NCI-H82 treated with DMSO at 0.1 percent for 48 hours (cell line): ENCODE measurements around the gene WSCD2.

ENCODE experiments used
- DNase-seq: peaks from one replicate; lab custom pipeline; 2025; ENCODE audit not compliant: unreplicated experiment; lab: John Stamatoyannopoulos, UW

WSCD2 gene

DNA sequence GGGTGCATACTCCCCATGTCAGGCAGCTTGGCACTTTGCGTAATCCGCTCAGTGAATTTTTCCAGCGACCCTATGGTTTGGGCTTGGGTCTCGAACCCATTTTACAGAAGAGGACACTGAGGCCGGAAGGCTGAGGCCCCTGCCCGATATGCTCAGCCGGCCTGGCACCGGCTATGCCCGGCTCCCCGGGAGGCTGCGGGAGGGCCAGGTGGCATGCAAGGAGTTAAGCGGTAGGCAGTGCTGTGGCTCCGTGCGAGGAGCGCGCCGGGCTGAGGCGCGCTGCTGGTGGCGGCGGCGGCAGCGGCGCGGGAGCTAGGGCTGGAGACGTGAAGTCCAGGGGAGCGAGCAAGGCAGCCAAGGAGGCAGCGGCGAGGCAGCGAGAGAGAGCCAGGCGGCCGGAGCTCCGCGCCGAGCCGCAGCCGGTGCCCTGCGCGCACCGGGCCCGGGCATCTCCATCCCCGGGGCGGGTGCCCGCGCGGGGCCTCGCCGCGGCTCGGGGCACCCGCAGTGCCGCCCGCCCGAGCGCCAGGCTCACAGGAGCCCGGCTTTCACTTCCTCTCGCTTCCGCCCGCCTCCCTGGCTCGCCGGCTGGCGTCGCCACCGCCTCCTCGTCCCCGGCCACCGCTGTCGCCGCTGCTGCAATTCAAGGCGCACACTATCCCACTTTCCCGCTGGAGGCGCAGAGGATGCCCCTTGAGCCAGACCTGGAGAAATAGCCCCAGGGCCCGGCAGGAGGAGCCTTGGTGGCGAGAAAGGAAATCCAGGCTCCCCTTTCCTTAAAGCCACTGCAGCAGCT is at the start of gene WSCD2:
TSS of gene WSCD2 (plus strand) at position 272 of the 796 bp plus-strand sequence. CDS start 66,545 bp downstream, outside the sequence.
- DNase-seq = peak; percentile 28

- DNase-seq = no peak
Observed at GRCh38 chr12:108079721-108080120, 49.4 kb upstream of the WSCD2 start.

- DNase-seq = no peak
Observed at GRCh38 chr12:108080363-108080762, 48.7 kb upstream of the WSCD2 start.

DNA sequence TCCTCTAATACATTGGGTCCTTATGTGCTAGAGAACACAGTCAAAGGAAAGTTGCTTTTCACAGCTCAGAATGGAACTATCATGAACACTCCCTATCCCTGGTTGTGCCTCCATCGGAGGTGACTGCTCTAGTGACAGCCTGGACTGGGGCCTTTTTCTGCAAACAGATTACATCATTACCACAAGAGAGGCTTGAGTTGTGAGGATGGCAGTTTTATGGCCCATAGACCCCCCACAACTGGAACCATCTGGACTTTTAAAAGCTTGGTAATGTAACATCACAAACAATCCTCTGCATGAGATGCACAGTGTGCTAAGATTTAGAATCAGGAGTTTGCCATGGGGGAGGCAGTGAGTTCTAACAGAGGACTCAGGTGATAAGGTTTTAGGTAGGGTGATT is 46.6 kb upstream of the WSCD2 start:
- DNase-seq = no peak

GRCh38 chr12:108087900-108088299 is 41.2 kb upstream of the WSCD2 start:
- no peak for DNase-seq

- DNase-seq = no peak
Observed at GRCh38 chr12:108090107-108090899, 38.8 kb upstream of the WSCD2 start.

- DNase-seq = no peak
Observed at GRCh38 chr12:108090932-108091678, 38.0 kb upstream of the WSCD2 start.

DNA sequence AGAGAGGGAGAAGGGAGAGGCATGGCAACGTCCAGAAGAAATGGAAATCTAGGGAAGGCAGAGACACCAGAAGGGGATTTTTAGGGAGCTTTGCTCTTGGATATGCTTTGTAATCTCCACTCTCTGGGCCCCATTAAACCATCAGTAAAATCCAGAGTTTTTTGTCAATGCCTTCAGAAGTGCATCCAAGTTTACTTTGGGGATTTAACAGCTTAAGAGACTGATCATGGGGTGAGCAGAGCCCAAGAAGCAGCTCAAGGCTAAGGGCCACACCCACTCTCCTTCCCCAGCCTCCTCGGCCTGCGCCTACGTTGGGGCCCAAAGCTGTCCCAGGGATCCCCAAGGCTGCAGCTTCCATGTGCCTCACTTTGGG is 37.4 kb upstream of the WSCD2 start:
- no peak for DNase-seq

DNA sequence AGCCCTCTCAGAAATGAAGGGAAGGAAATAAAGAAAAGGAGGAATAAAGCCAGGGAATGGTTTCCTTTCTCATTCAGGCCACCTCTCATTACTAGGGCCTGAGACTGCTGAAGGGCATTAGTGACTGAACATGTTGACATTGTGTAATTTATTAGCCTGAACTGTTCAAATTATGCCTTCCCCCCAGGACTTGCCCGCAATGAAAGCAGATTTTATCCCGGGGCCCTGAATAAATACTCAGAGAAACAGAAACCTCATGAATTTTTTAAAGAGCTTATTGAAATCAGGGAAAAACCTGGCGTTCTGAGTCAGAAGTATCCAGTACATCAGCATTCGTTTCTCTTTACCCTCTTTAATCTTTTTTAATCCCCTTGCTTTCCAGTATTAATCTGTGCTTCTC is 35.9 kb upstream of the WSCD2 start:
- DNase-seq = peak; percentile 67

DNA sequence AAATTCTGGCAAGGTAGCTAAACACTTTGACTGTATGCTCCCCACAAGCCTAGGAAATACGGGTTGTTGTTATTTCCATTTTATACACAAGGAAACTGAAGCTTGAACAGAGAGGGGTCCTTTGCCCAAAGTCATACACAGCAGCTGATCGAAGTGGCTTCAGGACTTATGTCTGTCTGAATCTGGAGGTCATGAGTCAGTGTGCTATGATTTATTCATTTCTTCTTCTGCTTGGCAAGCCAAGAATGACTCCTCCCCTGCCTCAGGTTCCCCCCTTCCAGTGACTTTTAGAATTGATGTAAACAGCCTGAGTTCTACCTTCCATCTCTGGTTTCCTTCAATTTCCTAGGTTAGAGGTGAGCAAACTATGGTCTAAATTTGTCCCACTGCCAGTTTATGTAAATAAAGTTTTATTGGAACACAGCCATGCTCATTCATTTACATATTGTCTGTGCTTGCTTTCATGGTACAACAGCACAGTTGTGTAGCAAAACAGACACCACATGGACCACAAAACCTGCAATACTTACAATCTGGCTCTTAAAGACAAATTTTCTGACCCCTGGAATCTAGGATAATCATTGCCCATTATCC is 34.9 kb upstream of the WSCD2 start:
- DNase-seq = no peak

- DNase-seq = no peak
Observed at GRCh38 chr12:108097160-108097911, 31.8 kb upstream of the WSCD2 start.

DNA sequence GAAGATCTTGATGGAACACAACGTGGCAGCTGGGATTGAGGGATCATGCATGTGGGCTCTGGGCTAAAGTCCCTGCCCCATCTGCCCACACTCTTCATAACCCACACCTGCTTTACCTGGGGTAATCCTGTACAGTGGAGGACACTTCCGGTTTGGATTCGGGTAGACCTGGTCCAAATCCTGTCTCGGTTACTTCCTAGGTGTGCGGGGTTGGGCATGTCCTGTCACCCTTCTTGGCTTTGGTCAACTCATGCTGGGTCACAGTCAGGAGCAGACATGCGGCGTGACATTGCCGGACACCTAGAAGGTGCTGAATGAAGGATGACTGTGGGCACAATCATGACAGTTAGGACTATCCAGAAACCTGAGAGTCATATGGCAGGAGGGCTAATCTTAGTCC is 30.7 kb upstream of the WSCD2 start:
- DNase-seq = no peak

GRCh38 chr12:108099073-108099472 is 30.0 kb upstream of the WSCD2 start:
- DNase-seq = no peak

DNA sequence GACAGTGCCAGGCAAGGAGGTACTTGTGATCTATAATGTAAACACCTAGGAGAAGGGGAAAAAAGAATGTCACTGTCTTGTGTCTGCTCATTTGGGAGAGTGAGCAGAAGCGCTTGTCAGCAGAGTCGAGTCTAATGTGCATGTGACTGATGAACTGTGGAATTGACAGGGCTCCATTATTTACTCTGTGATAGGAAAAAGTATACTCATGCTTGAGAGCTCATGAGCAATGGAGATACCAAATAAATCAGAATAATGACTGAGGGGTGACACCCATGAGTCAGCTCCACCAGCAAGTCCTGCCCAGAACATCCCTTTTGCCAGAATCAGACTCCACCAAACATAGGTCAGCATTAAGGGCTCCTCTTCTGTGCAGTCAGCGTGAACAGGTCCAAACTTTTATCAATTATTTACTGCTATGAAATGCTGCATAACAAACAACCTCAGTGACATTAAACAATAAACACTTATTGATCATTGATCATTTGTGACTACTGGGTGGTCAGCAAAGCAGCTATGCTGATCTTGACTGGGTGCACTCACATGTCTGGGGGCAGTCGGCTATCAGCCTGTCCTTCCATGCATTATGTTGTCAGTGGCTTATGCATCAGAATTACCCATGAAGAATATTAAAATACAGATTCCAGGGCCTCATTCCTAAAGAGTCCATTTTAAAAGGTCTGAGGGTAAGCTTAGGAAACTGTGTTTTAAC is 29.2 kb upstream of the WSCD2 start:
- DNase-seq = no peak

- DNase-seq = no peak
Observed at GRCh38 chr12:108101605-108102175, 27.4 kb upstream of the WSCD2 start.

DNA sequence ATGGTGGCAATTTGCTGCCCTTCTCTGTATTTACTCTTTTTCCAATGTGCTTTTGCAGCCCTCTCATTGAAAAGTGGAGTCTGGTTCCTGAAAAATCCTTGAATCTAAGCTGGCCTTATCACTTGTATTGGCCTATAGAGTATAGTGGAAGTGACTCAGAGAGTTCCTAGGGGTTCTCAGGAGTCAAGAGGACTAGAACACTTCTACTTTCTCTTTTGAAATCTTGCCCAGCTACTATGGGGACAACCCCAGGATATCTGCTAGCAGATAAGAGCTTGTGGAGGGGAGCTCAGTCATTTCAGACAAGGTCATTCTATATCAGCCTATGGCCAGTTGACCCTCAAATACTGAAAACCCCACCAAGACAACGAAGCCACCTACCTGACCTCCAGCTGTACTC is 26.7 kb upstream of the WSCD2 start:
- no peak for DNase-seq

- DNase-seq = no peak
Observed at GRCh38 chr12:108103087-108103486, 26.0 kb upstream of the WSCD2 start.

GRCh38 chr12:108103517-108103916 is 25.6 kb upstream of the WSCD2 start:
- DNase-seq = no peak

- DNase-seq = no peak
Observed at GRCh38 chr12:108104657-108105056, 24.4 kb upstream of the WSCD2 start.

GRCh38 chr12:108106599-108106998 is 22.5 kb upstream of the WSCD2 start:
- no peak for DNase-seq
